Large intestine (tissue), 3 donors: Measurements from ENCODE around the gene FOXL3. TPM values are rescaled to one million over a fixed set of nuclear protein-coding genes. Genes with fewer than 3 reads are reported as not detected.

Experiments used
- DNase-seq, 2 donors: peaks; one replicate each; pipeline versions ENCODE4 v3.0.0 to v3.0.0-alpha.2; 2013
- H3K27ac ChIP-seq: one replicate; pipeline ENCODE4 v1.5.1; 2013; ENCODE audit warnings: low read length
- H3K27me3 ChIP-seq: 2 replicates; pipeline ENCODE4 v1.6.1; 2013; ENCODE audit warnings: low read length; ENCODE audit not compliant: control insufficient read depth, insufficient read depth
- H3K36me3 ChIP-seq: 2 replicates; pipeline ENCODE4 v1.6.1; 2013; ENCODE audit warnings: low read length; ENCODE audit not compliant: control insufficient read depth, insufficient read depth
- H3K4me1 ChIP-seq: one replicate; pipeline ENCODE4 v1.6.1; 2013; ENCODE audit warnings: low read length; ENCODE audit not compliant: control insufficient read depth, insufficient read depth
- H3K4me3 ChIP-seq: one replicate; pipeline ENCODE4 v1.5.1; 2013; ENCODE audit warnings: low read length
- H3K9me3 ChIP-seq: one replicate; pipeline ENCODE4 v1.6.1; 2013; ENCODE audit warnings: mild to moderate bottlenecking, low read depth, low read length, moderate library complexity; ENCODE audit not compliant: control insufficient read depth
- WGBS: methylation state at CpG from one replicate; pipeline ENCODE4 v1.1.5; 2013; ENCODE audit warnings: low lambda C conversion rate; ENCODE audit not compliant: insufficient coverage; 5-methylcytosine and 5-hydroxymethylcytosine counted together
- polyA plus RNA-seq: library from polyadenylated mRNA; unstranded; fragments of 120-200 nt; gene quantifications from one replicate; pipeline ENCODE4 v1.2.1, GENCODE V29; 2013

The FOXL3 gene
- polyA plus RNA-seq, 1 donor = 0.09 TPM

GRCh38 chr7:255038-255435 is 34.9 kb upstream of the FOXL3 start:
- Histone ChIP-seq H3K27ac (no peak overlapping the region), H3K4me3 (no peak overlapping the region), H3K4me1 (no peaks in the 10 kb centered on the region), H3K36me3 (peaks cover 99% of the 10 kb centered on the region), H3K9me3 (peaks cover 47% of the 10 kb centered on the region), H3K27me3 (no peaks in the 10 kb centered on the region)
- no peak for DNase-seq
- no CpG with 5 or more reads among the region's 19 CpGs for WGBS

- no peak overlapping the region for H3K4me3 ChIP-seq
- H3K27ac ChIP-seq = no peak overlapping the region
- WGBS = no CpG with 5 or more reads among the region's 44 CpGs
- H3K27me3 ChIP-seq = no peaks in the 10 kb centered on the region
- no peak for DNase-seq
- peaks cover 99% of the 10 kb centered on the region for H3K36me3 ChIP-seq
- H3K9me3 ChIP-seq = peaks cover 55% of the 10 kb centered on the region
- H3K4me1 ChIP-seq = no peaks in the 10 kb centered on the region
Observed at GRCh38 chr7:255721-256361, 34.1 kb upstream of the FOXL3 start.

GRCh38 chr7:256461-256940 is 33.5 kb upstream of the FOXL3 start:
- H3K9me3 ChIP-seq = peaks cover 61% of the 10 kb centered on the region

DNA sequence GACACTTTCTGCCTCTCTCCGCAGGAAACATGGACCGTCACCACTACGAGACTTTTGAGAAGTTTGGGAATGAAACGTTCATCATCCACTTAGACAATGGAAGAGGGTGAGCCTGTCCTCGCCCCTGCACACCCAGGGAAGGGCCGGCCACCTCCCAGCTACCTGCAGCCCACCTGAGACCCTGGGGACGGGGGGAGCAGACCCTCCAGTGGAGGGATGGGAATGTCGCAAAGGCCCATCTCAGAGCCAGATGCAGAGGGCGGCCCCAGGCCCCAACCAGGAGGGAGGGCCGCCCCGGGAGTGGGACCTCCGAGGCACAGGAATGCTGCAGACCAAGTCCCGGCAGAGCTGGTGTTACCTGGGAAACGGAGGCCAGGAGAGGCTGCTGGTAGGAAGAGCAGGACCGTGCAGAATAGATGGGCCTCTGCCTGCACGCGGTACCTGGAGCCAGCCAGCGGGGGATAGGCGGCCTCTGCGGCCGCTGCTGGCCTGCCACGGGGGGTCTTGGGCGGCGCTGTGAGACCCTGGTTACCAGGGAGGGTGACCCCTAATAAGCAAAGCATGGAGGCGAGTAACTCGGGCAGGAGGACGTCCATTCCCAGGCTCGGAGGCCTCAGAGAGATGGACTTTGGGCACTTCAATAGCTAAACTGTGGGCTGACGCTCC is 32.9 kb upstream of the FOXL3 start:
- no CpG with 5 or more reads among the region's 29 CpGs for WGBS
- Histone ChIP-seq H3K27me3 (no peaks in the 10 kb centered on the region), H3K9me3 (peaks cover 67% of the 10 kb centered on the region), H3K4me1 (no peaks in the 10 kb centered on the region), H3K27ac (no peak overlapping the region), H3K36me3 (peaks cover 93% of the 10 kb centered on the region), H3K4me3 (no peak overlapping the region)
- DNase-seq = no peak

More at GRCh38 chr7:256461-256940, 33.5 kb upstream of the FOXL3 start:
- peaks cover 99% of the 10 kb centered on the region for H3K36me3 ChIP-seq
- H3K27me3 ChIP-seq = no peaks in the 10 kb centered on the region
- no peak for DNase-seq
- WGBS = no CpG with 5 or more reads among the region's 38 CpGs
- no peak overlapping the region for H3K4me3 ChIP-seq
- H3K27ac ChIP-seq = no peak overlapping the region
- no peaks in the 10 kb centered on the region for H3K4me1 ChIP-seq

- Histone ChIP-seq H3K27me3 (no peaks in the 10 kb centered on the region), H3K9me3 (peaks cover 72% of the 10 kb centered on the region), H3K36me3 (peaks cover 88% of the 10 kb centered on the region), H3K27ac (no peak overlapping the region), H3K4me3 (no peak overlapping the region), H3K4me1 (no peaks in the 10 kb centered on the region)
- DNase-seq = no peak
- no CpG with 5 or more reads among the region's 5 CpGs for WGBS
Observed at GRCh38 chr7:257647-257992, 32.4 kb upstream of the FOXL3 start.

DNA sequence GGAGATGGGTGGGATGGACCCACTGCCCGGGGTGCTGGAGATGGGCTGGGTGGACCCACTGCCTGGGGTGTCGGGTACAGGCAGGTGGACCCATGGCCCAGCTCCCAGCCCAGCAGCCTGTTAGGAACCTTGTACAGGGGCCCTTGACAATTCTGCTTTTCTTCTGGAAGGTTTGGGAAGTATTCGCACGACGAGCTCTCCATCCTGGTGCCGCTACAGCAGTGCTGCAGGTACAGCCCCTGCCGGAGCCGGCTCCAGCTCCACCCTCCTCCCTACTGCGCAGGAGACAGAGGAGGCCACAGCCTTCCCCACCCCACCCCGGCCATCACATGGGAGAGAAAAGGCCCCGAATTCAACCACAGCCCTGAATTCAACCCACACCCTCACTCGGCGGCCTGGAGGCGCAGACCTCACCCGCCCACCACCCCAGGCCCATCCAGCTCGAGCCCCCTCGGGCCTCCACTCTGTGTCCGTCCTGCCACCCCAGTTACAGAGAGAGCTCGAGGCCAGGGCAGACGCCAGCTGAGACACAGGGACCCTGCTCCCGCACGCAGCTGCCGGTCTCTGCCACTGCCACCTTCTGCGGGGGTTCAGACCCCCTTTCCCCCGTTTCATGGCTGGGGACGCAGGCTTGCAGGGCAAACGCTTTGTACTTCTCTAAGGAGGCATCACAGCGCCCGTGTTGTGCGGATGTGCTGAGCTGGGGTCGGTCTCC is 31.3 kb upstream of the FOXL3 start:
- WGBS = no CpG with 5 or more reads among the region's 31 CpGs
- Histone ChIP-seq H3K27me3 (no peaks in the 10 kb centered on the region), H3K4me3 (no peak overlapping the region), H3K36me3 (peaks cover 78% of the 10 kb centered on the region), H3K9me3 (peaks cover 80% of the 10 kb centered on the region), H3K4me1 (no peaks in the 10 kb centered on the region), H3K27ac (no peak overlapping the region)
- no peak for DNase-seq

DNA sequence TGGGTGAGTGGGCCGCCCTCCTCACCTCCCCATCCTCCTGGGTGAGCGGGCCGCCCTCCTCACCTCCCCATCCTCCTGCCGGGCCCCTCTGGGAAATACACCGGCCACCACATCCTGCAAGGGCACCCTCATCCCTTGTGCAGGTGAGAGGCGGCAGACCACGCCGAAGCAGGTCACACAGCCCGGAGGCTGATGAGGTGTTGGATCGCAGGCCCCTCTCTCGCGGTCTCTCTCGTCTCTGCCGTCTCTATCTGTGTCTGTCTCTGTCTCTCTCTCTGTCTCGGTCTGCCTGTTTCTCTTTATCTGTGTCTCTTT is 30.8 kb upstream of the FOXL3 start:
- WGBS = 100% methylated on average over 5 of the region's 15 CpGs
- no peaks in the 10 kb centered on the region for H3K27me3 ChIP-seq
- H3K9me3 ChIP-seq = peaks cover 82% of the 10 kb centered on the region
- H3K36me3 ChIP-seq = peaks cover 73% of the 10 kb centered on the region
- H3K4me1 ChIP-seq = no peaks in the 10 kb centered on the region
- no peak for DNase-seq
- no peak overlapping the region for H3K4me3 ChIP-seq
- H3K27ac ChIP-seq = no peak overlapping the region

GRCh38 chr7:259751-260405 is 30.1 kb upstream of the FOXL3 start:
- H3K4me3 ChIP-seq = no peak overlapping the region
- no peaks in the 10 kb centered on the region for H3K4me1 ChIP-seq
- WGBS = 95% methylated on average over 4 of the region's 44 CpGs
- peaks cover 87% of the 10 kb centered on the region for H3K9me3 ChIP-seq
- H3K36me3 ChIP-seq = peaks cover 66% of the 10 kb centered on the region
- H3K27me3 ChIP-seq = no peaks in the 10 kb centered on the region
- no peak for DNase-seq
- no peak overlapping the region for H3K27ac ChIP-seq

DNA sequence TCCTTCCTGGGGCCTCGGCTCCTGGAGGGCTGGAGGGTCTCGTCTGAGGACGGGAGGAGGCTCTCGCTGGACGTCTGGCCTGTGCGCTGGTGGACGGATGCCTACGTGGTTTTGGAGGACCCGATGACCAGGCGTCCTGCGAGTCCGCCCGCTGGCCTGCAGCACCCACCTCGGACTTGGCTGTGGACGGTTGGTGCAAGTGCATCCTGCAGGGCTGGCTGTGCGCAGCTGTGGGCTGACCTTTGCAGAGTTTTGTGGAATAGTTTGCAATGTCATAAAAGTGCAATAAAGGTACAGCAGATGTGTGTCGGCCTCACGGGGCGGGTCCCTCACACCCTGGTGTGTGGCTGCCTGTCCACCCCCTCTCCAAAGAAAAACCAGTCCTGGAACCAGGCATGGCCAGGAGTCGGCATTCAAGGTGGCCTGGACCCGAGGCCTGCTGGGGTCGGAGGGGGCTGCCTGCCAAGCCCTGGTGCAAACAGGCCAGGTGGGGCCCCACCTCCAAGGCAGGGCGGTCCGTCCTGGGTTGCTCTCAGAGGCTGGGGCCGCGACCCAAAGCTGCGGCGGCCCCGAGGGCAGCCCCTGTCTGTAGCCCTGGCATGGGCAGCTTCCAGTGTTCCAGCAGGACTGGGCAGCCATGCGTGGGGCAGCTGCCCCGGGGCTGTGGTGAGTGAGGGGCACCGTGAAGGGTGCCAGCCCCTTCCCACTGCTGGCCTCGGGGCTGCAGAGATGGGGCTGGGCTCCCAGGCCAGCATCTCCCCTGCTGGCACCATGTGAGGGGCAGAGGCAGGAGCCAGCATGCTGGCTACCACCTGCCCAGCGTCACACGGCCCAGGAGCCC is 29.3 kb upstream of the FOXL3 start:
- H3K4me1 ChIP-seq = no peaks in the 10 kb centered on the region
- DNase-seq = no peak
- H3K9me3 ChIP-seq = peaks cover 85% of the 10 kb centered on the region
- peaks cover 58% of the 10 kb centered on the region for H3K36me3 ChIP-seq
- H3K27ac ChIP-seq = no peak overlapping the region
- WGBS = no CpG with 5 or more reads among the region's 35 CpGs
- H3K4me3 ChIP-seq = no peak overlapping the region
- H3K27me3 ChIP-seq = no peaks in the 10 kb centered on the region
